ENCODE results near the gene FUCA1.

Gene FUCA1

DNA sequence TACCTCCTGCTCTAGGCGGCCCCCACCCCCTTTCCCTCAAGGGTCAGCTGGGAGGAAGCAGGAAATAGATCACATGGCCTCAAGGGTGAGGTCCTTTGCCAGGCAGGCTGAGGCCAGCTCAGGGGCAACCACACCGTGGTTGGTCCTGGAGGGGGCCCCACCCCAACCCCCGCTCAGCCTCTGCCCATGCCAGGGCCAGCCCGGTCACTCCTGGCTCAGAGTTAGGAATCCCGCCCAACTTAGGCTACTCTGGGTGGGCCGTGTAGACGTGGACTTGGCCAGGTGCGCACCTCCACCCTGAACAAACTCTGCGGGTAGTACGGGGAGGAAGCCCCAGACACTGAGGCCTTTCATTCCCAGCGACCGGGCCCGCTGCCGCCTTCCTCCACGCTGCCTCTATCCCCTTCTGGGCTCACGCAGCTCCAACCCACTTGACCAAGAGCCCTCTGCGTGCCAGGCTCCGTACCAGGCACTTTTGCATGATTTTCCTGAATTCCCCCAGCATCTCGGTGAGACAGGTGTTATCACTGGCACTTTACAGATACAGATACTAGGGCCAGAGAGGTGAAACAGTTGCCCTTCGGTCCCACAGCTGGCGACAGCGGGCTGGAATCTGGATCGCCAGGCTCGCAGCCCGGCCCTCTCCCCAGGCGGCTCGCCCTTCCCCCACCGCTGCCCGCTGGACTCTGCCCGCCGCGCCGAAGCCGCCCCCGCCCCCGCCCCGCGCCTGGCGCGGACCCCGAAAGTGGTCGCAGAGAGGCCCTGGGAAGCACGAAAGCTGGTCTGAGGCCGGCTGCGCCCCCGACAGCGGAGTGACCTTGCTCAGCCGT is 68.3 kb downstream of the FUCA1 start:
- H2AFZ ChIP-seq (ENCODE audit: low read depth, low read length): no peak overlapping the region

GRCh38 chr1:23799255-23799569 is 68.9 kb downstream of the FUCA1 start:
- Histone ChIP-seq H3K79me2 (ENCODE audit: low read length) (peaks cover 7% of the 10 kb centered on the region; the same call in 1 of the 2 replicates), H3K36me3 (replicated peaks; ENCODE audit: low read depth, low read length) (no peaks in the 10 kb centered on the region), H3K27me3 (ENCODE audit: low read depth, low read length) (no peaks in the 10 kb centered on the region), H3K4me3 (ENCODE audit: low read length) (peak overlapping the region; percentile 96), H3K4me2 (ENCODE audit: low read length) (peak overlapping the region; percentile 90), H3K9me3 (ENCODE audit: insufficient read depth, low read length) (no peaks in the 10 kb centered on the region), H3K27ac (ENCODE audit: low read length) (no peak overlapping the region), H3K9ac (ENCODE audit: low read length) (no peak overlapping the region), H3K4me1 (ENCODE audit: low read length) (peaks cover 8% of the 10 kb centered on the region), H4K20me1 (ENCODE audit: insufficient read depth, low read length) (no peaks in the 10 kb centered on the region), H2AFZ (ENCODE audit: low read depth, low read length) (no peak overlapping the region)
- TF ChIP-seq EZH2phosphoT487 (IDR thresholded peaks at IDR 0.05; ENCODE audit: low read depth): no peak
- no peak for TF ChIP-seq CTCF (IDR thresholded peaks at IDR 0.05; ENCODE audit: low read depth, low read length)

More for the DNA sequence above, 68.3 kb downstream of the FUCA1 start:
- H3K79me2 ChIP-seq (ENCODE audit: low read length): peaks cover 7% of the 10 kb centered on the region; the same call in 1 of the 2 replicates
- no peaks in the 10 kb centered on the region for H3K36me3 ChIP-seq (replicated peaks; ENCODE audit: low read depth, low read length)
- peak overlapping the region; percentile 7 for H3K27ac ChIP-seq (ENCODE audit: low read length)
- peak overlapping the region; percentile 90 for H3K4me2 ChIP-seq (ENCODE audit: low read length)
- H3K9ac ChIP-seq (ENCODE audit: low read length): peak overlapping the region; percentile 72
- no peaks in the 10 kb centered on the region for H3K27me3 ChIP-seq (ENCODE audit: low read depth, low read length)
- no peak for TF ChIP-seq CTCF (IDR thresholded peaks at IDR 0.05; ENCODE audit: low read depth, low read length)
- no peaks in the 10 kb centered on the region for H4K20me1 ChIP-seq (ENCODE audit: insufficient read depth, low read length)
- H3K4me1 ChIP-seq (ENCODE audit: low read length): peaks cover 8% of the 10 kb centered on the region
- H3K4me3 ChIP-seq (ENCODE audit: low read length): peak overlapping the region; percentile 96
- H3K9me3 ChIP-seq (ENCODE audit: insufficient read depth, low read length): no peaks in the 10 kb centered on the region

- Histone ChIP-seq H4K20me1 (ENCODE audit: insufficient read depth, low read length) (no peaks in the 10 kb centered on the region), H2AFZ (ENCODE audit: low read depth, low read length) (no peak overlapping the region), H3K4me1 (ENCODE audit: low read length) (peaks cover 8% of the 10 kb centered on the region), H3K36me3 (replicated peaks; ENCODE audit: low read depth, low read length) (no peaks in the 10 kb centered on the region), H3K4me3 (ENCODE audit: low read length) (no peak overlapping the region), H3K9ac (ENCODE audit: low read length) (no peak overlapping the region), H3K27me3 (ENCODE audit: low read depth, low read length) (no peaks in the 10 kb centered on the region), H3K79me2 (ENCODE audit: low read length) (peaks cover 7% of the 10 kb centered on the region; the same call in 1 of the 2 replicates), H3K27ac (ENCODE audit: low read length) (no peak overlapping the region), H3K4me2 (ENCODE audit: low read length) (no peak overlapping the region), H3K9me3 (ENCODE audit: insufficient read depth, low read length) (no peaks in the 10 kb centered on the region)
- TF ChIP-seq EZH2phosphoT487 (IDR thresholded peaks at IDR 0.05; ENCODE audit: low read depth) (no peak), CTCF (IDR thresholded peaks at IDR 0.05; ENCODE audit: low read depth, low read length) (no peak)
These were observed 69.4 kb downstream of the FUCA1 start for GRCh38 chr1:23798662-23799142.

GRCh38 chr1:23797478-23798448 is 70.3 kb downstream of the FUCA1 start:
- Histone ChIP-seq H3K9ac (ENCODE audit: low read length) (no peak overlapping the region), H3K36me3 (replicated peaks; ENCODE audit: low read depth, low read length) (no peaks in the 10 kb centered on the region), H3K79me2 (ENCODE audit: low read length) (peaks cover 13% of the 10 kb centered on the region; the same call in 1 of the 2 replicates), H3K4me2 (ENCODE audit: low read length) (no peak overlapping the region), H3K9me3 (ENCODE audit: insufficient read depth, low read length) (no peaks in the 10 kb centered on the region), H4K20me1 (ENCODE audit: insufficient read depth, low read length) (no peaks in the 10 kb centered on the region), H3K4me3 (ENCODE audit: low read length) (no peak overlapping the region), H3K27ac (ENCODE audit: low read length) (no peak overlapping the region), H2AFZ (ENCODE audit: low read depth, low read length) (no peak overlapping the region), H3K4me1 (ENCODE audit: low read length) (peaks cover 8% of the 10 kb centered on the region), H3K27me3 (ENCODE audit: low read depth, low read length) (no peaks in the 10 kb centered on the region)
- no peak for TF ChIP-seq EZH2phosphoT487 (IDR thresholded peaks at IDR 0.05; ENCODE audit: low read depth)
